Transverse colon (tissue), 3 donors: Measurements from ENCODE around the gene RBM17.

Experiments
- EP300 ChIP-seq: sonication (generic); formaldehyde crosslinking; IDR thresholded peaks from one replicate; pipeline ENCODE4 v1.6.1; 2017; ENCODE audit warnings: antibody characterized with exemption, low read depth
- POLR2A ChIP-seq: fragments of 450-650 bp; IDR thresholded peaks from one replicate; pipeline ENCODE4 v1.6.1; 2016; ENCODE audit warnings: antibody characterized with exemption, mild to moderate bottlenecking, moderate library complexity
- TF ChIP-seq, protein P1 (sequence below), 5 experiments: fragments of 200-600 bp in 3 of 5; fragments of 450-650 bp in 2 of 5; sonication (generic) in 3 of 5; IDR thresholded peaks; 1 replicate in 2 of 5; 2 replicates in 3 of 5; pipeline ENCODE4 v1.5.1; 2016 to 2017; ENCODE audit warnings: antibody characterized with exemption in 5 of 5, inconsistent platforms in 3 of 5, mild to moderate bottlenecking in 2 of 5, moderate library complexity in 1 of 5

DNA sequence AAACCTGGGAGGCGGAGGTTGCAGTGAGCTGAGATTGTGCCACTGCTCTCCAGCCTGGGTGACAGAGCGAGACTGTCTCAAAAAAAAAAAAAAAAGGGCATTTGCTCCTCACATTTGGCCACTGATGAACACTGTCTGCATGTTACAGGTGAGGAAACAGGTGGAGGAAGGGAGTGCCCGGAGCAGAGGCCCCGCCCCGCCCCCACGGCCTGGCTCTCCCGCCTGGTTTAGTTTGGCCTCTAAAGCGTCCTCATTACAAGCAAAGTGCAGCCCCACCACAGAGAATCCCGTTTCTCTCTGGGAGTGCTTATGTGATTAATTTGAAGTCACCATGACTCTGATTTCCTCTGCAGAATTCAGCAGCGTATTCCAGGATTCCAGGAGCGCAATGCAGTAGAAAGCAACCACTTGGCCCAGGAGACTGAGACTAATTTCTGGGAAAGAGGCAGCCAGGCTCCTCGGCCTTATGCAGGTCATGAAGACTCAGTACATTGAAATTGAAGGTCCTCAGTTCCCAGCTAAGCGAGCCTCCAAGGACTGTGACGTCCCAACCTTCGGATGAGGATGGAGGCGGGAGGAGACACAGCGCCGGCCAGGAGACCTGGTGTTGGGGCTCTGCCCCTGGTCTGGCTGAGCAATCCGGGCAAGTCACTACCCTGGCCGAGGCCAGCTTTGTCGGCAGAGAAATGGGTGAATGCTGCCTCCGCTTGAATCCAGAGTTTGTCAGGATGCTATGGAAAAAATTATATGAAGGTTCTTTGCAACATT, 44.7 kb downstream of the RBM17 start:
- TF ChIP-seq, protein P1, sequence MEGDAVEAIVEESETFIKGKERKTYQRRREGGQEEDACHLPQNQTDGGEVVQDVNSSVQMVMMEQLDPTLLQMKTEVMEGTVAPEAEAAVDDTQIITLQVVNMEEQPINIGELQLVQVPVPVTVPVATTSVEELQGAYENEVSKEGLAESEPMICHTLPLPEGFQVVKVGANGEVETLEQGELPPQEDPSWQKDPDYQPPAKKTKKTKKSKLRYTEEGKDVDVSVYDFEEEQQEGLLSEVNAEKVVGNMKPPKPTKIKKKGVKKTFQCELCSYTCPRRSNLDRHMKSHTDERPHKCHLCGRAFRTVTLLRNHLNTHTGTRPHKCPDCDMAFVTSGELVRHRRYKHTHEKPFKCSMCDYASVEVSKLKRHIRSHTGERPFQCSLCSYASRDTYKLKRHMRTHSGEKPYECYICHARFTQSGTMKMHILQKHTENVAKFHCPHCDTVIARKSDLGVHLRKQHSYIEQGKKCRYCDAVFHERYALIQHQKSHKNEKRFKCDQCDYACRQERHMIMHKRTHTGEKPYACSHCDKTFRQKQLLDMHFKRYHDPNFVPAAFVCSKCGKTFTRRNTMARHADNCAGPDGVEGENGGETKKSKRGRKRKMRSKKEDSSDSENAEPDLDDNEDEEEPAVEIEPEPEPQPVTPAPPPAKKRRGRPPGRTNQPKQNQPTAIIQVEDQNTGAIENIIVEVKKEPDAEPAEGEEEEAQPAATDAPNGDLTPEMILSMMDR (IDR thresholded peaks at IDR 0.05): no peak
- TF ChIP-seq POLR2A (no peak), EP300 (no peak)
